ENCODE measurements around the gene BCCIP.

- TF ChIP-seq CTCF (IDR thresholded peaks at IDR 0.05; ENCODE audit: insufficient read depth, low read depth, low read length) (no peak), EZH2 (IDR thresholded peaks at IDR 0.05; ENCODE audit: insufficient read depth, low read length) (no peak)
These were observed 35.9 kb downstream of the BCCIP start for GRCh38 chr10:125859128-125859817.

All from astrocyte (in vitro differentiated cells and primary cell).